ENCODE data around the gene TMEM219.

GRCh38 chr16:29982560-29983419, 20.9 kb downstream of the TMEM219 start:
- no peak for TF ChIP-seq CTCF (IDR thresholded peaks at IDR 0.05)
- TF ChIP-seq POLR2A (IDR thresholded peaks at IDR 0.05): no peak
